EL (cell line): ENCODE measurements around the gene SLC22A3.
"Not testable (repeated sequence)": the region's sequence is repeated elsewhere in the genome, so short reads cannot be mapped to it uniquely, and the experiment has no call there.

Experiments used
- DNase-seq: peaks from one replicate; pipeline ENCODE4 v3.0.0-alpha.2; 2016

Gene SLC22A3

GRCh38 chr6:160375561-160375949 lies 27.4 kb downstream of the SLC22A3 start:
- no peak for DNase-seq

DNA sequence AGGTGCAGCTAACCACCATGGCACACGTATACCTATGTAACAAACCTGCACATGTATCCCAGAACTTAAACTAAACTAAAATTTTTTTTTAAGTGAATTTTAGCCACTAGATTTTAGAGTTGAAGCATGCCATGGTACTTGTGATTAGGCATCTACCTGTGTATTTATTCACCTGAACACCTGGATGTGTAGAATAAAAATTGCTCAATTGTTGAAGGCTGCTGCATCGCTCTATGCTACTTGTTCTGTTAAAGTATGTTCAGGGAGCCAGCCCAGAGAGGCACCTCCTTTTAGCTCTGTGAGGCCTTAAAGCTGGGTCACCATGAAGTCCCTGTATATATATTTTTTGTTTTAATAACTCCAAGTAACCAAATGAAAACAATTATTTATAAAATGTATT lies 28.3 kb downstream of the SLC22A3 start:
- no peak for DNase-seq

DNA sequence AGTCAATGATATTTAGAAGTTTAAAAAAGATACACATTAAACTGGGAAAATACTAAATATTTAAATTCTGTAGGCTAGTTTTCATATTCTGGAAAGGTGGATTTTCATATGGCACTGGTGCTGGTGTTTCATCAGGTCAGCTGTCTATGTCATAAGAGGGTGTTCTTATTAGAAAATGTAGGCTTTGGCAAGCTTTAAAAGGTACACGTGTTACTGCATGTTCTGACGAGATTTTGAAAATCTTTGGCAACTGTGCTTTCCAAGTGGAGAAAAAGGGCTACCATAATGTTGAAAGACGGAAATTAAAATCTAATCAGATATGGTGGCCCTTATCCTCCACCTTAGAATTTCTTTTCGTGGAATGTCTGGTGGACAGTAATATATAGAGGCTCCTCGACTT lies 30.0 kb downstream of the SLC22A3 start:
- no peak for DNase-seq

GRCh38 chr6:160378882-160379281 lies 30.7 kb downstream of the SLC22A3 start:
- DNase-seq: no peak

GRCh38 chr6:160379466-160379865 lies 31.3 kb downstream of the SLC22A3 start:
- DNase-seq: peak; percentile 17

GRCh38 chr6:160382946-160383345 lies 34.8 kb downstream of the SLC22A3 start:
- no peak for DNase-seq

DNA sequence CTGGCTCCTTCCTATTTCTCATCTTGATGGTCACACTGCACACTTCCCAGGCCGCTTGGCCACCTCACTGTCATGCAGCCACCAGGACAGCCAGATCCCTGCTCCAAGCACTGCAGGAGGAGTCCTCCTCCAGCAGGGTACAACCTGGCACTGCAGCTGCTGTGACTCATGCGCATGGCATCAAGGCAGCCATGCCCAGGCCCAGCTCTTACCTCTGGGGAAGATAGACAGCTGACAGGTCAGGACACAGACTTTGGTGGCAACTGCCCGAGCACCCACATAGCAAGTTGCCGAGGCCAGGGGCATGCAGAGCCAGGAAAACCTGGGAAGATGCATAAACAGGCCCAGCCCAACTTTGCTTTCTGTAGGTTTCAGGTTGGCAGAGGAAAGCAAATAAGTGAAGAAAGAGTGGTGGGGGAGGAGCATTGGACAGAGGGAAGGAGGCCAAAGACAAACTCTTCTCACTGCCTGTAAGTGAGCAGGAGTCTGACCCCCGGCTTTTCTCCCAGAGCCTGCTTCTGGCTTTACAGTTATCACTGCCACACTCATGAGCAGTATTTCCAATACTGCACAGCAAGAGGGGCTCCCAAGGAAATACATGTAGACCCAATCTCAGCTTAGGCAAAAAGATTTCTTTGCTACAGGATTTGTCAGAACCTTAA lies 38.8 kb downstream of the SLC22A3 start:
- peak; percentile 26 for DNase-seq

- no peak for DNase-seq
Measured at GRCh38 chr6:160387916-160388643, 39.9 kb downstream of the SLC22A3 start.

DNA sequence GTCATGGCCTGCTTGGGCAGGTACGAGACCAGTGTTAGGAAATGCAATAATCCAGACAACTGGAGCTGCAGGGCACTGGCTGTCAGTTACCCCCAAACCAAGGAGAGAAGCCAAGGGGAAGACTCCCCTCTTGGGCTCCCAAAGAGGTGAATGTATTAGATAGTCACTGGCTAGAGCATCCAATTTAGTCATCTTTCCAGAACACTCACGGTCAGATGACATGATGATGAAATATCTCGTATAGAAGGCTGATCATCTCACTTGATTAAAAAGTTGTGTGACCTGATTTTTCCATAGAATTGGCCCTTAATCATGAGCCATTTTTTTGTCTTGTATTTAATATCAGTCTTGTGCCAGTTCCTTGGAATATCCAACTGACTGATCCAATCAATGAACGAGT lies 40.7 kb downstream of the SLC22A3 start:
- no peak for DNase-seq

DNA sequence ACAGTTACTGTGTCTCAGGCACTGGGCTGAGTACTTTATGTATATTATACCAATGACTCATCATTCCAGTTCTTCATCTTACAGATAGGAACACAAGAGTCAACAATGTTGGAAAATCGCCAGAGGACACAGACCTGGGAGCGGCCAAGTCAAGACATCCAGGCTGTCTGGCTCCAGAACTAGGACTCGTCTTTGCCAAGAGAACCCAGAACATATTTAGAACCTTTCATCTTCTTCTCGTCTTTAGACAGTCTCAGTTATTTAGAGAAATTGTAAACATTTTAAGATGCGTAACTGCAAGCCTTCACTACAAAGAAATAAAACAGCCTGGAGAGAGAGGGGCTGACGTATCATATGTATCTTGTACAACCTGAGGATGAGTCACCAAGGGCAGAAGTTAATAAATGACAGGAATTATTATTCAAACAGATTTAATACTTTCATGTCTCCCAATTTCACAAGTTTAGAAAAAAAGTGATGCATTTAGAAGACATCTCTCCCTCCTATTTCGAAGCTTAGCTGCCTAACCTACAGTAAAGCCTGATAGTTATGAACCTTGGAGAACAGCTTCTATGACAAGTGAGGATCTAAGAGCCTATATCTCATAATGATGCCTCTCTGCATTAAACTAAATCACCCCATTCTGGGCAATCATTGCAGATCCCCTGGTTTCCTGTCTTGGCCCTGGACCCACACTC lies 43.4 kb downstream of the SLC22A3 start:
- peak; percentile 36 for DNase-seq

- DNase-seq: not testable (repeated sequence)
Measured at GRCh38 chr6:160393442-160393841, 45.3 kb downstream of the SLC22A3 start.

- DNase-seq: no peak
Measured at GRCh38 chr6:160393891-160394653, 45.9 kb downstream of the SLC22A3 start.

GRCh38 chr6:160394654-160395035 lies 46.5 kb downstream of the SLC22A3 start:
- no peak for DNase-seq

DNA sequence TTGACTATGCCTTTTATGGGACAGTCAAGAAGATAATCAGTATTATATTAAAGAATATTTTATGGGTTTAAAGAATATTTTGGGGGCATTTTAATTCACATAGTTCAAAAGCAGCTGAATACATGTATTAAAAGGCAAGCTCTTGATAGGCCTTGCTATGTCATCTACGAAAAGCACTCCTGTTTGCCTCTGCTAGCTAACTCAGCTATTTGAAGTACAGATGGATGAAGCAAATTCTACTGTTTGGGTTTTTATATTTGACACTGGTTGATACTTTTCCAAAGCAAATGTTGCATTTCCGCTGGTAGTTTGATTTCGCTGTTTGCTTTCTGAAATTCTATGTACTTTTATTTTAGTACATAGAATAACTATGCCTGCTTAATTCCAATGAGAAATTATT lies 47.0 kb downstream of the SLC22A3 start:
- DNase-seq: no peak

DNA sequence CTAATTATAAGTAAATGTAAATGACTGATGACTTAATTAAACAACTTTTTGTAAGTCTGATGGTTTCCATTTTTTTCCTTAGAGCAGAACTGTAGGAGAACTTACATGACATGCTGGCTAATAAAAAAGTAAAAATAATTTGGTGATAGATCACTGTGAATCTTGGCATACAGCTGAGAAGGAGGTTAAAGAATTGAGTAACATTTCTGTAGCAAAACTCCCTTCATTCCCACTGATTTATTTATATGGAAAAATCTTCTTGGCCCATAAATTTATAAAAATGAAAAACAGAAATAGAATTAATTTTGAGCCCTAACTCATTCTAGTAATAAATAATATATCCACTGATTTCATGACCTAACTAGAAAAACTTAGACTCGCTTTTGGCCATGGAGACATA lies 48.1 kb downstream of the SLC22A3 start:
- DNase-seq: no peak

DNA sequence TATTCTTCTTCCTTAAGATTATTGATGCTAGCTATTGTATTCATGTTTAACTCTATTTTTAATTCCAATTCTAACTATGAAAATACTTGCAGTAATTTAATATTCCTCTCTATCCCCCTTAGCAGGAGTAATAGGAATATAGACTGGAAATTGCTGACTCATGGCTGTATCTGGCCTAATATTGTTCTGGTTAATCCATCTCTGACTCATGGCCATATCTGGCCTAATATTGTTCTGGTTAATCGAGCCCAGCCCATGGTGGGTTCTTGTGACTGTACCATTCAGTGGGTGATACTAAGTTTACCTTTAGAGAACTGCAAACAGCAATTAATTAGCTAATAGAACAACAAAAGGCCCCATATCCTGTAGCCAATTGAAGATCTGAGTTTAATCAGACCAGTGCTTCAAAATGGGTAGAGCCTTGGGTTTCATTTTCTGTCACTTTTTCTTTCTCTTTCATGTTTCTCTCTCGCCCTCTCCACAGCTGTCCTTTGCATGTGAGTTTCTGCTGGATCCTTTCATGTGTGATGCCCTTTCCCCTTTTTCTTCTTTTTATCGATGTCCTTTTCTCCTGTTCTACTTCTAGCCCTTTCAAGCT lies 50.6 kb downstream of the SLC22A3 start:
- DNase-seq: no peak

DNA sequence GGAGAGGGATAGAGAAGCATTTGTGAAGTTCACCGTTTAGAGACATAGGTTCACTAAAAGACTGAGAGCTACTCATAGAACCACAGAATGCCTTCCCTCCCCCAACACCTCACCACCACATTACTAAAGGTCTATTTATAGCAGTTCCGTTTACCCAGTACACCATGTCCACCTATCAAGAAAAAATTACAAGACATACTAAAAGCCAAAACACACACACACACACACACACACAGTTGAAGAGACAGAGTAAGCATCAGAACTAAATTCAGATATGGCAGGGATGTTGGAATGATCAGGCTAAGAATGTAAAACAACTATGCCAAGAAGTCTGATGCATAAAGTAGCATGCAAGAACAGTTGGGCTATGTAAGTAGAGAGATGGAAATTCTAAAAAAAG lies 52.3 kb downstream of the SLC22A3 start:
- DNase-seq: no peak

GRCh38 chr6:160408528-160408927 lies 60.4 kb downstream of the SLC22A3 start:
- no peak for DNase-seq

GRCh38 chr6:160412993-160413392 lies 64.8 kb downstream of the SLC22A3 start:
- no peak for DNase-seq

GRCh38 chr6:160417146-160417545 lies 69.0 kb downstream of the SLC22A3 start:
- DNase-seq: no peak

DNA sequence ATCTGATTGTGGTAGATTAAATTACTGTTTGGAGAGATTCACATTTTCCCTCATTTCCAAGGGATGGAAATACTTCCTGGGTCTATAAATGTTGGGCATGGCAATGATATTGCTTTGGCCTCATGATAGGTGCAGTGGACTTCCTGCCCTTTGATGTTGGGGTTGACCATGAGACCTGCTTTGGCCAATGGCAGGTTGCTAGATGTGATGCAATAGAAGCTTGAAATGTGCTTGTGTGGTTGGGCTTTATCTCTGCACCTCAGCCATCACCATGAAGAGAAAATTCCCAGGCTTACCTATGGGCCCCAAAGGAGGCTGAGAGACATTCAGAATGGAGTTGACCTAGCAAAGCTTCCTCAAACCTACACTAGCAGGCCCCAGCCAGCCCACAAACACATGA lies 69.4 kb downstream of the SLC22A3 start:
- no peak for DNase-seq

DNA sequence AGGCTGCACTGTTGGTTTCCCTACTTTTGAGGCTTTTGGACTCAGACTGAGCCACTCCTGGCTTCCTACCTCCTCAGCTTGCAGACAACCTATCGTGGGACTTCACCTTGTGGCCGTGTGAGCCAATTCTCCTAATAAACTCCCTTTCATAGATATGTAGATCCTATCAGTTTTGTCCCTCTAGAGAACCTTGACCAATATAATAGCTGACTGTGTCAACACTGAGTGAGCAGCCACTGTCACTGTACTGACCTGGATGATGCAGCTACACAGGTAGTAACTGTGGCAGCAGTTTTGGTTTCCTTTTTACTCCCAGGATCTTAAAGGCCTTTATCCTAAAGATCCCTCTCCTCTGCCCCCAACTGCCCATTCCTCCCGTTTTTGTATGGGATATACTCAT lies 70.2 kb downstream of the SLC22A3 start:
- DNase-seq: no peak

- DNase-seq: no peak
Measured at GRCh38 chr6:160419488-160419887, 71.3 kb downstream of the SLC22A3 start.
